OCI-LY3 (cell line): ENCODE data around the gene NIPAL3.

Experiments
- EZH2phosphoT487 ChIP-seq: fragments of 200-600 bp; shearing (Covaris generic); IDR thresholded peaks from 2 replicates; pipeline ENCODE4 v1.6.1; 2018; ENCODE audit warnings: antibody characterized with exemption, mixed run types, low read depth
- TF ChIP-seq, protein P1 (sequence below): fragments of 200-600, 300-600 bp; sonication (generic); IDR thresholded peaks from 2 replicates; pipeline ENCODE4 v1.5.1; 2014; ENCODE audit warnings: antibody characterized with exemption, low read length, low read depth

DNA sequence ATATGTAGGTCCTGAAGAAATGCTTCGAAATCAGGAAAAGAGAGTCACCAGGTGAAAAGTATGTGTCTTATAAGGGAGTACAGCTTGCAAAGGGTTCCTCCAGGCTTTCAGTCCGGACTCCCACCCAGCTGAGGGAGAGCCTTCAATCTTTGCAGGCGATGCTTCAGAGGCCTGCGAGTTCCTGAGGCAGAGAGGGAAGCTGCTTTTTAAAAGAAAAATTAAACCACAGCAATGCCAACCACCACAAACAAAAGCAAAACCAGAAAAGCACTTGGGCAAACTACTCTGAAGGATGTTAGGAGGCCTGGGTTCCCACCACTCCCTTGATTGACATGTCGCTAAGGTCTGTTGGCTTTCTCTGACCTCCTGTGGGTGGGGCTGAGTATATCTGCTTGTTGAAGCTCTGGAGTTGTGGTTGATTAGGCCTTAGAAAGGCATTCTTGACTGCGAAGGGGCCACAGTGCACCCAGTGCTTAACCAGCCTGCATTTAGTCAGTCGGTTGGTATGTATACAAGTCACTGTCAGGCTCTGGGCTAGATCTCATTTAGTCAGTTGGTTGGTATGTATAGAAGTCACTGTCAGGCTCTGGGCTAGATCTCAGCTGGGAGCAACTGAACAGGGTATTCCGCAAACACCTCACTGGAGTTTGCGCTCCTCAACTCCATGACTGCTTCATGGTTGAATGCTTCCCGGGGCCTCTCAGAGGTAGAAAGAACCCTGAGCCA is 1.2 kb downstream of the NIPAL3 start:
- TF ChIP-seq, protein P1, sequence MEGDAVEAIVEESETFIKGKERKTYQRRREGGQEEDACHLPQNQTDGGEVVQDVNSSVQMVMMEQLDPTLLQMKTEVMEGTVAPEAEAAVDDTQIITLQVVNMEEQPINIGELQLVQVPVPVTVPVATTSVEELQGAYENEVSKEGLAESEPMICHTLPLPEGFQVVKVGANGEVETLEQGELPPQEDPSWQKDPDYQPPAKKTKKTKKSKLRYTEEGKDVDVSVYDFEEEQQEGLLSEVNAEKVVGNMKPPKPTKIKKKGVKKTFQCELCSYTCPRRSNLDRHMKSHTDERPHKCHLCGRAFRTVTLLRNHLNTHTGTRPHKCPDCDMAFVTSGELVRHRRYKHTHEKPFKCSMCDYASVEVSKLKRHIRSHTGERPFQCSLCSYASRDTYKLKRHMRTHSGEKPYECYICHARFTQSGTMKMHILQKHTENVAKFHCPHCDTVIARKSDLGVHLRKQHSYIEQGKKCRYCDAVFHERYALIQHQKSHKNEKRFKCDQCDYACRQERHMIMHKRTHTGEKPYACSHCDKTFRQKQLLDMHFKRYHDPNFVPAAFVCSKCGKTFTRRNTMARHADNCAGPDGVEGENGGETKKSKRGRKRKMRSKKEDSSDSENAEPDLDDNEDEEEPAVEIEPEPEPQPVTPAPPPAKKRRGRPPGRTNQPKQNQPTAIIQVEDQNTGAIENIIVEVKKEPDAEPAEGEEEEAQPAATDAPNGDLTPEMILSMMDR = no peak
- TF ChIP-seq EZH2phosphoT487 = no peak
